ENCODE results near the gene ATRAID.

GRCh38 chr2:27238976-27239375 is 27.1 kb downstream of the ATRAID start:
- TF ChIP-seq, protein P1, sequence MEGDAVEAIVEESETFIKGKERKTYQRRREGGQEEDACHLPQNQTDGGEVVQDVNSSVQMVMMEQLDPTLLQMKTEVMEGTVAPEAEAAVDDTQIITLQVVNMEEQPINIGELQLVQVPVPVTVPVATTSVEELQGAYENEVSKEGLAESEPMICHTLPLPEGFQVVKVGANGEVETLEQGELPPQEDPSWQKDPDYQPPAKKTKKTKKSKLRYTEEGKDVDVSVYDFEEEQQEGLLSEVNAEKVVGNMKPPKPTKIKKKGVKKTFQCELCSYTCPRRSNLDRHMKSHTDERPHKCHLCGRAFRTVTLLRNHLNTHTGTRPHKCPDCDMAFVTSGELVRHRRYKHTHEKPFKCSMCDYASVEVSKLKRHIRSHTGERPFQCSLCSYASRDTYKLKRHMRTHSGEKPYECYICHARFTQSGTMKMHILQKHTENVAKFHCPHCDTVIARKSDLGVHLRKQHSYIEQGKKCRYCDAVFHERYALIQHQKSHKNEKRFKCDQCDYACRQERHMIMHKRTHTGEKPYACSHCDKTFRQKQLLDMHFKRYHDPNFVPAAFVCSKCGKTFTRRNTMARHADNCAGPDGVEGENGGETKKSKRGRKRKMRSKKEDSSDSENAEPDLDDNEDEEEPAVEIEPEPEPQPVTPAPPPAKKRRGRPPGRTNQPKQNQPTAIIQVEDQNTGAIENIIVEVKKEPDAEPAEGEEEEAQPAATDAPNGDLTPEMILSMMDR (IDR thresholded peaks at IDR 0.05; ENCODE audit: low read depth, low read length, poor library complexity, severe bottlenecking), result no peak
- TF ChIP-seq EZH2phosphoT487 (IDR thresholded peaks at IDR 0.05; ENCODE audit: borderline replicate concordance, low read length), result no peak

All from DOHH2 (cell line).